Activated naive CD4-positive, alpha-beta T cell treated with anti-CD3 and anti-CD28 coated beads, Interleukin-2, amount 10 ng/mL, durations not matched to agents 7 days and 5 days (primary cell): ENCODE results near the gene ERRFI1.

ENCODE experiments used
- CTCF ChIA-PET: fragments of 350-600 bp; sonication (Branson Sonifier 250); formaldehyde crosslinking; loops from one replicate; lab custom pipeline; 2021; ENCODE audit warnings: antibody characterized with exemption; lab: Charles Lee
- DNase-seq: peaks from one replicate; pipeline ENCODE4 v3.0.0-alpha.2; 2020
- H3K27ac Mint-ChIP-seq: one replicate; pipeline ENCODE4 v1.8.0; 2021; ENCODE audit warnings: mild to moderate bottlenecking, moderate library complexity, mixed read lengths
- H3K27me3 Mint-ChIP-seq: one replicate; pipeline ENCODE4 v1.8.0; 2021; ENCODE audit warnings: mild to moderate bottlenecking, mixed read lengths
- H3K36me3 Mint-ChIP-seq: one replicate; pipeline ENCODE4 v1.8.0; 2021; ENCODE audit warnings: mixed read lengths
- H3K4me1 Mint-ChIP-seq: one replicate; pipeline ENCODE4 v1.8.0; 2021; ENCODE audit warnings: mixed read lengths
- H3K4me3 Mint-ChIP-seq: one replicate; pipeline ENCODE4 v1.8.0; 2021; ENCODE audit warnings: mild to moderate bottlenecking, moderate library complexity, mixed read lengths
- H3K9me3 Mint-ChIP-seq: one replicate; pipeline ENCODE4 v1.8.0; 2021; ENCODE audit warnings: mixed read lengths

Gene ERRFI1

DNA sequence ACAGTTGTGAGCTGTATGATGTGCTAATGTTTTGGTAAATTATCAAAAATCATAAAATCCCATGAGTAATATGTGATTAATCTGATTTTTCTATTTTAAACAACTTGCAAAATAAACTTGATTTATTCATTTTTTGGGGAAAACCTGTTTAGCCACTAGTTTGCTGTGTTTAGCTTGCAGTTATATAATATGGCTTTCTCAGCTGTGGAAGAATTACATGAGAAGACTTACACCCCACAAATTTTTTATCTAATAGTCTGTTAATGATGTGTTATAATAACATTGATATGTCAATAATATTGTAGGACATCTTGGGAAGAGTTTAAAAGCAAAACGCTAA, 2.4 kb upstream of the ERRFI1 start:
- peaks cover 53% of the 10 kb centered on the region for H3K27me3 Mint-ChIP-seq
- H3K4me1 Mint-ChIP-seq: peaks cover 13% of the 10 kb centered on the region
- H3K36me3 Mint-ChIP-seq: no peaks in the 10 kb centered on the region
- DNase-seq: no peak
- no peak overlapping the region for H3K4me3 Mint-ChIP-seq
- H3K27ac Mint-ChIP-seq: no peak overlapping the region
- CTCF ChIA-PET: interaction anchor here (0.7 to 5.1 kb wide), 3 partner anchors 15 to 287 kb away, joined by 6 to 39 read pairs (median 11); no protein-coding TSS in a partner anchor
- no peaks in the 10 kb centered on the region for H3K9me3 Mint-ChIP-seq

DNA sequence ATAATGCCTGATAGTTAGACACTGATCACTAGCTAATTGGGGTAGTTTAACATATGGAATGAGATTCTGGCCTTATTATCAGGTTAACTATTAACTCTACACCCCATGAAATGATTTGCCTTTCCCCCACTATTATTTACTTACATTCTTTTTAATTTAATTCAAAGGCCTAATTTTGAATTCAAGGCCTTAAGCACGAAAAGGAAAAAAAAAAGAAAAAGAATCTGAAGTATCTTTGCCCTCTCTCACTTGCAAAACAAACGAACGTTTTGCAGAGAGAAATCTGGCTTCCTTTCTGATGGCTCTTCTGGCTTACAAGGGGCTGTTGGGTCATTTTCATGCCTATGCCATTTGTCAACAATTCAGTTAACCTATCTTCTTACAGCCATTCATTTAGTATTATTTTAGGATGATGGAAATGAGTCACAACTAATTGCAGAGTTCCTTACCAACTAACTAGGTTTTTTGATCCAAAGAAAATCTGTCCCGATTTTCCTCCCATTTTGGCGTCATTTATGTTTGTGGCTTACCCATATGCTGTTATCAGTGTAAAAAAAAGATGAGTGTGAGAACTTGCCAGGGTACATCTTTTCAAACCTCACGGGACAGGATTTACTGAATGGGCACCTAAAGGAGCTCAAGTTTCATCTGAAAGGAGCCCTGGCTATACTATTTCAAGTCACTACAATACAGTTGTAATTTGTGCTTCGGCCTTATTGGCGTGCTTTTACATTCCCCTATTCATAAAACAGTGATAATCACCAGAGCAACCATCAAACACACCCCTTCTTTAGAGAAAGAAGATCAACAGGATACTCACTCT, 1.9 kb upstream of the ERRFI1 start:
- no peak for DNase-seq
- CTCF ChIA-PET: interaction anchor here (0.5 to 5.1 kb wide), 4 partner anchors 14 to 349 kb away, joined by 4 to 39 read pairs (median 8); no protein-coding TSS in a partner anchor
- no peak overlapping the region for H3K4me3 Mint-ChIP-seq

DNA sequence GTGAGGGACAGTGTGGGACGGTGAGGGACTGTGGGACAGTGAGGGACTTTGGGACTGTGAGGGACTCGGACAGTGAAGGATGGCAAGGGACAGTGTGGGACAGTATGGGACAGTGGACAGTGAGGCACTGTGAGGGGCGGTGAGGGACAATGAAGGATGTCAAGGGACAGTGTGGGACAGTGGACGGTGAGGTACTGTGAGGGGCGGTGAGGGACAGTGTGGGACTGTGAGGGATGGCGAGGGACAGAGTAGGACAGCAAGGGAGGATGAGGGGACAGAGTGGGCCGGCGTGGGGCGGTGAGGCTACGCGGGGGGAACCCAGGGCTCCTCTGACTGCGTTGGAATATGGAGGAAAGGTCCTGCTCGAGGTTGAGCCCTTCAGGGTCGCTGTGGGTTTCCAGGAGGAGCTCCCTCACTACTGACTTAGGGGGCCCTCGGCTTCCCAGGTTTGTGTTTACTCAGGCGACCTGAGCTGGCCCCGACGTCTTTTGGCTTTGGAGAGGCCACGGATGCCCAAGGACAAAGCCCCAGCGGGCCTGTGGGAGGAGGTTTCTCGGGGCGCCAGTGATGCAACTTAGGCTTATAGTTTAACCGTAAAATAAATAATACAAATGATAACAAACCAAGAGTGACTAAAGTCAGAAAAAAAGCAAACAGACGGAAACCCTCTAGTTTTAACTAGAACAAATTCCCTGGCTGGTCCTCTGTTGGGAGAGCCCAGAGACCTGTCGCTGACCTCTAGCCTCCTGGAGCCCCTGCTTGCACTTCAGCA, 1.1 kb upstream of the ERRFI1 start:
- DNase-seq: no peak
- Mint-ChIP-seq H3K4me3 (peak overlapping the region; percentile 60), H3K4me1 (peaks cover 13% of the 10 kb centered on the region), H3K9me3 (no peaks in the 10 kb centered on the region), H3K36me3 (no peaks in the 10 kb centered on the region), H3K27ac (no peak overlapping the region), H3K27me3 (peaks cover 65% of the 10 kb centered on the region)
- CTCF ChIA-PET: interaction anchor here (0.5 to 3.2 kb wide), 2 partner anchors 13 to 349 kb away, joined by 4 to 11 read pairs; no protein-coding TSS in a partner anchor

More for the DNA sequence above, 1.9 kb upstream of the ERRFI1 start:
- Mint-ChIP-seq H3K36me3 (no peaks in the 10 kb centered on the region), H3K4me1 (peaks cover 13% of the 10 kb centered on the region), H3K27me3 (peaks cover 59% of the 10 kb centered on the region), H3K9me3 (no peaks in the 10 kb centered on the region), H3K27ac (no peak overlapping the region)

DNA sequence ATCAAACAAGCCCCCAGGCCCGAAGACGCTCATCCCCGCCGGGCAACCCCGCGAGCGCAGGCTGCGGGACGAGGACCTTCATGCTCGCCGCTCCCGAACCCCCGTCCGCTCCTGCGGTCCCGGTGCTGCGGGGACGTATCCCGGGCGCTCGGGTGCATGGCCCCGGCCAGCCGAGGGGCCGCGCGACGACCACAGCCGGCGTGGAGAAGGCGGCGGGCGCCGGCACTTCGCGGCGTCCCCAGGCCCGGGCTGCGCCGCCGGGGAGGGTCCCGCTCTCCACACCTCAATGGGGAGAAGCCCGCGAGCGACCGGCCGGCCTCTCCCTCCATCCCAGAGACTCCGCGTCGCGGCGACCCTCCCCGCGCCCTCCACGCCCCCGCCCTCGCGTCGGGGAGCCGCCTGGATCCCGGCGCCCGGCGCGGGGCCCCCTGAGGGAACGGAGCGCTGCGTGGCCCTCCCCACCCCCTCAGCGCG, 401 bp downstream of the ERRFI1 start:
- Mint-ChIP-seq H3K27ac (no peak overlapping the region), H3K9me3 (no peaks in the 10 kb centered on the region), H3K4me1 (peaks cover 13% of the 10 kb centered on the region), H3K27me3 (peaks cover 65% of the 10 kb centered on the region), H3K36me3 (no peaks in the 10 kb centered on the region), H3K4me3 (peak overlapping the region; percentile 63)
- peak; percentile 28 for DNase-seq
- CTCF ChIA-PET: interaction anchor here (2.7 kb wide), 1 partner anchor 10 kb away, joined by 7 read pairs; no protein-coding TSS in a partner anchor

DNA sequence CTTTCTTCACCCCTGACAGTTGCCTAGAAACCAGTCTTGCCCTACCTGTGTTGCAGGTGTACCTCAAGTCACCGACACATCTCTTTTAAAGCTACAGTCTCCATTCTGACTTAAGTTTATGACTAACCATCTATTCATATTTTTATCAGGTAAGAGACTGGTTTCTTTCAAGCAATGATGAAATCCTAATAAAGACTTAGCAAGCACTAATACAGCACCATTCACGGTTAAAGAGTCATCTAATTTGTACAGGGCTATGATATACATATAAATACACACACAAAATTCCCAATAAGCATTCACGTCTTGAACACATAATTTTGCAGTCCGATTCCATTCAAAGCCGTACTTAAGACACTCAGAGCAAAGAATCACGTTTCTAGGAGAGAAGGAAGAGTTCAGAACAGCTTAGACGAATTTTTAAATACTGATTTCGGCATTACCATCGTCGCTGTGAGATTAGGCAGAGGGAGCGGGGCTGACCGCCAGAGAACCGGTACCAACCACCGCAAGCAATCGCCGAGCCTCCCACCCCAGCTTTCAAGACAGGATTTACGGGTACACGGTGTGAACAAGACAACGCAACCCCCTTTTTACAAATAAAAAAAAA, 943 bp downstream of the ERRFI1 start:
- CTCF ChIA-PET: interaction anchor here (1.9 to 2.7 kb wide), 2 partner anchors 10 to 290 kb away, joined by 7 to 9 read pairs; no protein-coding TSS in a partner anchor
- H3K27ac Mint-ChIP-seq: no peak overlapping the region
- no peaks in the 10 kb centered on the region for H3K9me3 Mint-ChIP-seq
- peaks cover 62% of the 10 kb centered on the region for H3K27me3 Mint-ChIP-seq
- no peaks in the 10 kb centered on the region for H3K36me3 Mint-ChIP-seq
- H3K4me3 Mint-ChIP-seq: peak overlapping the region; percentile 63
- DNase-seq: no peak
- H3K4me1 Mint-ChIP-seq: peaks cover 13% of the 10 kb centered on the region

DNA sequence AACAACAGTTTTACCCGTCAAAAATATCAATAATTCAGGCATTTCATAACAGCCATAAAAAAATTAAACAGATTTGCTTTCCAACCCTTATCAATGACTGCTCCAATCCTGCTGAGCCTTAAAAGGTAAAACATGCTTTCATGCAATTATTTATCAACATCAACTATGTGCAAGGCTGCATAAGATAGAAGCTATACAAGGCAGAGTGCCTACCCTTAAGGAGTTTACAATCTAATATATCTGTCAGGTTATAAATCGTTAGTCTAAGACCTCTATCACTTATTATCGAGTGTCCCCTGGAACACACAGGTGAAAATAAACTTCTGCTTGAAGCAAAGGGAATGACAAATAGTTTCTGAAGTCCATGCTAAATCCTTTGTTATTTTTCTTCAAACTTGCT, 1.8 kb downstream of the ERRFI1 start:
- Mint-ChIP-seq H3K27me3 (peaks cover 56% of the 10 kb centered on the region), H3K4me1 (peaks cover 13% of the 10 kb centered on the region), H3K36me3 (no peaks in the 10 kb centered on the region), H3K27ac (no peak overlapping the region), H3K9me3 (no peaks in the 10 kb centered on the region), H3K4me3 (no peak overlapping the region)
- no peak for DNase-seq
- CTCF ChIA-PET: interaction anchor here (1.9 to 2.7 kb wide), 2 partner anchors 9 to 291 kb away, joined by 7 to 9 read pairs; no protein-coding TSS in a partner anchor

DNA sequence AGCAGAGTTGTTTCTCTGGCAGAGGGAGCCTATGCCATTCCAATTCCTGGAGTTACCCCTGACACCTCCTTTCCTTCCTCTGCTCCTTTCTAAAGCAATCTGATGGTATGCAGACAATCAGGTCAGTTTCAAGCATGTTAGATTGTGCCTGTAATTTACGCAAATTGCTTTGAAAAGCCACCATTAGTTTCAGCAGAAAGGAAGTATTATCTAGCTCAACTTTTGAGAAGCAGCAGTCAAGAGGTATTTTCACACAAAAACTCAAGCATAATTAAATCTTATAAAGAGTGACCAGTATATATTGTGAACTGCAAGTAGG, 2.2 kb downstream of the ERRFI1 start:
- CTCF ChIA-PET: interaction anchor here (1.9 to 2.7 kb wide), 2 partner anchors 9 to 291 kb away, joined by 7 to 9 read pairs; no protein-coding TSS in a partner anchor
- peaks cover 57% of the 10 kb centered on the region for H3K27me3 Mint-ChIP-seq
- H3K9me3 Mint-ChIP-seq: no peaks in the 10 kb centered on the region
- no peak for DNase-seq
- H3K4me1 Mint-ChIP-seq: peaks cover 13% of the 10 kb centered on the region
- no peak overlapping the region for H3K4me3 Mint-ChIP-seq
- H3K27ac Mint-ChIP-seq: no peak overlapping the region
- no peaks in the 10 kb centered on the region for H3K36me3 Mint-ChIP-seq

DNA sequence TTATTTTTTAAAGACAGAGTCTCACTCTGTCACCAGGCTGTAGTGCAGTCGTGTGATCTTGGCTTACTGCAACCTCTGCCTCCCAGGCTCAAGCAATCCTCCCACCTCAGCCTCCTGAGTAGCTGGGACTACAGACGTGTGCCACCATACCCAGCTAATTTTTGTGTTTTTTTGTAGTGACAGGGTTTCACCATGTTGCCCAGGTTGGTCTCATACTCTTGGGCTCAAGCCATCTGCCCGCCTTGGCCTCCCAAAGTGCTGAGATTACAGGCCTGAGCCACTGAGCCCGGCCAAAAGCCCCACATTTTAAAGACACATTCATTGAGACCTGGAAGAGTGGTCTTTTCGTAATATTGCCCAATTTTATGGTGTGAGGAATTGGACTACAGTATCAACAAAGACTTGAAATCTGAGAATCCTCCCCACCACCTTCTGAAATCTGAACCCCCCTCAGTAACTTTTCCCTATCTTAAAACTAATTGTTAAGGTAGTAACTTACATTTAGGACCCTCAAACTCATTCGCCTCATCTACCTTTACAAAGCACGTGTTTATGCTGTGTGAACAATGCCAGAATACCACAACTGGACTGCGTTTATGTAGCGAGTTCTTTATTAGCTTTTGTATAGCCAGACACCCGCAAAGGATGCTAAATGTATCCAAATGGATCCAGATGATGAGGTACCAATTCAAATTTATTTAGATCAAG, 2.7 kb downstream of the ERRFI1 start:
- CTCF ChIA-PET: interaction anchor here (1.9 to 2.7 kb wide), 2 partner anchors 8 to 292 kb away, joined by 7 to 9 read pairs; no protein-coding TSS in a partner anchor
- DNase-seq: no peak
- H3K4me3 Mint-ChIP-seq: no peak overlapping the region
- H3K27ac Mint-ChIP-seq: no peak overlapping the region
- H3K4me1 Mint-ChIP-seq: peaks cover 13% of the 10 kb centered on the region
- peaks cover 60% of the 10 kb centered on the region for H3K27me3 Mint-ChIP-seq
- H3K9me3 Mint-ChIP-seq: no peaks in the 10 kb centered on the region
- H3K36me3 Mint-ChIP-seq: no peaks in the 10 kb centered on the region

DNA sequence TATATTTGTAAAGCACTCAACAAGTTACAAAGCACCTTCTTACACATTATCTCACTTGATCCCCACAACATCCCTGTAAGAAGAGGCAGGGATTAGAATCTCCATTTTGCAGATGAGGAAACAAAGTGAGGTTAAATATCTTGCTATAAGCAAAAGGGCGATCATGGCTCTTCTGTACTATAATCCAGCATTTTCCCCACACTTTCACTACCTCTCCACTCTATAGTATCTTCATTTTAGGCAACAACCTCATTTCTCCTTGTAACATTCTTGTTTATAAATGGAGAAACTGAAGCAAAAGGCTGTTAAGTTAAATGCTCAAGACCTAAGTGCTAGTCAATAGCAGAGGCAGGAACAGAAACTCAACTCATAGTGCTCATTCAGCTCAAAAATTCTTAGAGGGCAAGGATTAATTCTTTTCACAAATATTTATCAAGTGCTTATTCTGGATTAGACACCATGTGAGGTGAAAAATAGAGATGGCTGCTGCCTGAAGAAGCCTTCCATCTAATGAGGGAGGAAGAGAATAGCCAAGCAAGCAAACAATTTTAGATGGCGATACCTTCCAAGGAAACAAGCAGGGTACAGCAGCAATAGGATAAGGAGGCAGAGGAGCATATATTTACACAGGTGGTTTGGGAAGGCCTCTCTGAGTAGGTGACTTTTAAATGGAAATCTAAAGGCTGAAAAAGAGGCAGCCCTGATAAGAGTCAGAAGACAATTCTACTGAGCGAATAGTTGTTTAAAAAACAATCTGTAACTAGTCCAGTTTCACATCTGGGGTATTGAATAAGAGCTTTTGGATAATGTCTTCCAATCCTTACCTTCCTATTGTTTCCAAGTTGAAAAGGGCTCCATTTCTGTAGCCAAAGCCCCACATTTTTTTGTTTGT, 3.5 kb downstream of the ERRFI1 start:
- no peaks in the 10 kb centered on the region for H3K36me3 Mint-ChIP-seq
- H3K4me3 Mint-ChIP-seq: no peak overlapping the region
- DNase-seq: no peak
- CTCF ChIA-PET: no interaction called here
- peaks cover 52% of the 10 kb centered on the region for H3K27me3 Mint-ChIP-seq
- H3K4me1 Mint-ChIP-seq: peaks cover 13% of the 10 kb centered on the region
- no peaks in the 10 kb centered on the region for H3K9me3 Mint-ChIP-seq
- H3K27ac Mint-ChIP-seq: no peak overlapping the region

DNA sequence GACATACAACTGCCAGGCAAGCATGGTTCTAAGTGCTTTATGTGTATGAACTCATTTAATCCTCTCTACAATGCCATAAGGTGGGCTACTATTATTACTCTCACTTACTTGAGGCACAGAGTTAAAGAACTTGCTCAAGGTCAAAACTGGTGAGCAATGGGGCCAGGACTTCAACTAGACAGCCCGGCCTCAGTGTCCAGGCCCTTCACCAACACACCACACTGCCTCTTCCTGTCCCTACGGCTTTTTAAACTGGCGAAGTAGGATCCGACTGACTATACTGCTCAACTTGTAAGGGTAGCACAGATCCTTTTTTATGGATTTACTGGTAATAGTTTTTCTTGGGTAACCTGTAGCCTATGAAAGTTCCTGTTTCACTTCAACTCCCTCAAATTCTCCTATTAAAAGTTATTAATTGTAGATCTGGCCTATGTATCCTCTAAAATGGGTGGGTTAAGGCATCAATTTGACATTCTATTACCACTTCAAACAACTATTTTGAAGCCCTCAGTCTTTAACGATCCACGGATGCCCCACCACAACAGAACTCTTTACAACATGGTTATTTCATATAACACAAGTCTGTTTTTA, 4.3 kb downstream of the ERRFI1 start:
- DNase-seq: no peak
- Mint-ChIP-seq H3K9me3 (no peaks in the 10 kb centered on the region), H3K4me1 (peaks cover 9% of the 10 kb centered on the region), H3K4me3 (no peak overlapping the region), H3K27ac (no peak overlapping the region), H3K36me3 (no peaks in the 10 kb centered on the region), H3K27me3 (peaks cover 44% of the 10 kb centered on the region)
- CTCF ChIA-PET: no interaction called here

DNA sequence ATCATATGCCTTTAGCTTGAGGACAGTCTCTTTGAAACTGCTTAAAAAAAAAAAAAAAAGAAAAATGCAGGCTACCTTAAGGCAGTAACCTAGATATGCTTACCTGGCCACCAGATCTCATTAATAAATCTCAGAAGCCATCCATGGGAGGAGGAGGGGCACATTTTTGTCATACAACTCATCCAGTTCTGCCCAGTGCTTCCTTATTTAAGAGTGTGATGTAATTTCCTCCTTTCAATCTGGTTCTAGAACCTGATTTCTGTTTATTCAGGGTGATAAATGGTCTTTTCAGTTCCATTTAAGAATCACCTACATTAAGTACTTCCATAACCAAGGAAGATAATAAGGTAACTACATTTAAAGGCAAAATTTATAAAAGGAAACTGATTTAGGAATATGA, 6.1 kb downstream of the ERRFI1 start:
- no peak for DNase-seq
- Mint-ChIP-seq H3K9me3 (no peaks in the 10 kb centered on the region), H3K36me3 (no peaks in the 10 kb centered on the region), H3K27ac (no peak overlapping the region), H3K27me3 (peaks cover 28% of the 10 kb centered on the region), H3K4me3 (no peak overlapping the region), H3K4me1 (peaks cover under 1% of the 10 kb centered on the region)
- CTCF ChIA-PET: interaction anchor here (0.7 to 9.4 kb wide), 2 partner anchors 12 to 293 kb away, joined by 3 to 105 read pairs; no protein-coding TSS in a partner anchor

DNA sequence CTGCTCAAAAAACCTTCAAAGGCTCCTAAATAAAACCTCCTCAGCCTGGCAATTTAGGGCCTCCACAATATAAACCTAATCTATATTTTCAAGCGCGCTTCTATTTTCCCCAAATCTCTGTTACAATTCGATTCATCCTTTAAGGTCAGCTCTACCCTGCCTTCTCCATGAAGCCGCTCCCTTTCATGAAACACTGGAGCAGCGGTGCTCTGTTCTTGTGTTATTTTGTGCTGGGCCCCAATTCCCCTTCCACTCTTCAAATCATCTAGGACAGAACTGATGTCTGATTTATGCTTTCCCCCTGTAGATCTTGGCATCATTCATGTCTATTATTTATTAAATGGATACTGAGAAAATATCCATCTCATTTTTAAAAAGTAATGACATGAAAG, 6.9 kb downstream of the ERRFI1 start:
- Mint-ChIP-seq H3K36me3 (no peaks in the 10 kb centered on the region), H3K27me3 (peaks cover 26% of the 10 kb centered on the region), H3K27ac (no peak overlapping the region), H3K9me3 (no peaks in the 10 kb centered on the region), H3K4me3 (no peak overlapping the region), H3K4me1 (no peaks in the 10 kb centered on the region)
- no peak for DNase-seq
- CTCF ChIA-PET: interaction anchor here (0.9 to 9.4 kb wide), 4 partner anchors 12 to 332 kb away, joined by 3 to 105 read pairs (median 6); no protein-coding TSS in a partner anchor
